MCF 10A (cell line): ENCODE measurements around the gene CPA1. TPM values are rescaled to one million over a fixed set of nuclear protein-coding genes. Genes with fewer than 3 reads are reported as not detected.

ENCODE experiments used
- BruUV-seq: library from RNA; stranded (reverse); fragments of 400-500 nt; replicated peaks from 2 replicates; lab custom pipeline; 2021; lab: Mats Ljungman, UMichigan
- CTCF ChIA-PET: fragments of 300-600 bp; sonication (Branson Sonifier 250); formaldehyde crosslinking; extraction: SDS; loops from one replicate; lab custom pipeline; 2021; ENCODE audit warnings: antibody characterized with exemption, inconsistent platforms; lab: Yijun Ruan, JAX
- POLR2A ChIA-PET: fragments of 300-600, 350-650 bp; sonication (Branson Sonifier 250); formaldehyde crosslinking; extraction: SDS; loops from one replicate; lab custom pipeline; 2020; ENCODE audit warnings: antibody characterized with exemption, inconsistent platforms; lab: Yijun Ruan, JAX
- DNase-seq: peaks from one replicate; pipeline ENCODE4 v3.0.0-alpha.2; 2018; ENCODE audit not compliant: unreplicated experiment
- H3K27ac Mint-ChIP-seq: one replicate; pipeline ENCODE4 v1.8.0; 2022; ENCODE audit warnings: mild to moderate bottlenecking, low read depth, mixed read lengths; ENCODE audit not compliant: unreplicated experiment
- H3K27me3 Mint-ChIP-seq: one replicate; pipeline ENCODE4 v1.8.0; 2022; ENCODE audit warnings: mixed read lengths; ENCODE audit not compliant: insufficient read depth, unreplicated experiment
- H3K36me3 Mint-ChIP-seq: one replicate; pipeline ENCODE4 v1.8.0; 2022; ENCODE audit warnings: mild to moderate bottlenecking, moderate library complexity, mixed read lengths; ENCODE audit not compliant: insufficient read depth, unreplicated experiment
- H3K4me1 Mint-ChIP-seq: one replicate; pipeline ENCODE4 v1.8.0; 2022; ENCODE audit warnings: mixed read lengths; ENCODE audit not compliant: insufficient read depth, unreplicated experiment
- H3K4me3 Mint-ChIP-seq: one replicate; pipeline ENCODE4 v1.8.0; 2022; ENCODE audit warnings: mild to moderate bottlenecking, moderate library complexity, mixed read lengths; ENCODE audit not compliant: unreplicated experiment
- H3K9me3 Mint-ChIP-seq: one replicate; pipeline ENCODE4 v1.8.0; 2022; ENCODE audit warnings: mixed read lengths; ENCODE audit not compliant: unreplicated experiment
- intact Hi-C: fragments of 100-400 bp; cut with micrococcal nuclease; formaldehyde crosslinking; loops from 2 replicates; pipeline ENCODE4 v1.14.1; 2022
- total RNA-seq: library from RNA; stranded (reverse); gene quantifications from 2 replicates; pipeline ENCODE4 v1.2.3, GENCODE V29; 2022
- TF ChIP-seq, protein P1 (sequence below): fragments of 200-600 bp; IDR thresholded peaks from one replicate; pipeline ENCODE4 v1.8.0; 2022; ENCODE audit warnings: antibody characterized with exemption, mild to moderate bottlenecking; ENCODE audit not compliant: unreplicated experiment

The CPA1 gene
- total RNA-seq, 1 experiment from 2014 or later: not detected

- Mint-ChIP-seq H3K9me3 (no peaks in the 10 kb centered on the region), H3K27ac (no peak overlapping the region), H3K4me3 (no peak overlapping the region), H3K27me3 (no peaks in the 10 kb centered on the region), H3K36me3 (no peaks in the 10 kb centered on the region), H3K4me1 (no peaks in the 10 kb centered on the region)
- TF ChIP-seq, protein P1, sequence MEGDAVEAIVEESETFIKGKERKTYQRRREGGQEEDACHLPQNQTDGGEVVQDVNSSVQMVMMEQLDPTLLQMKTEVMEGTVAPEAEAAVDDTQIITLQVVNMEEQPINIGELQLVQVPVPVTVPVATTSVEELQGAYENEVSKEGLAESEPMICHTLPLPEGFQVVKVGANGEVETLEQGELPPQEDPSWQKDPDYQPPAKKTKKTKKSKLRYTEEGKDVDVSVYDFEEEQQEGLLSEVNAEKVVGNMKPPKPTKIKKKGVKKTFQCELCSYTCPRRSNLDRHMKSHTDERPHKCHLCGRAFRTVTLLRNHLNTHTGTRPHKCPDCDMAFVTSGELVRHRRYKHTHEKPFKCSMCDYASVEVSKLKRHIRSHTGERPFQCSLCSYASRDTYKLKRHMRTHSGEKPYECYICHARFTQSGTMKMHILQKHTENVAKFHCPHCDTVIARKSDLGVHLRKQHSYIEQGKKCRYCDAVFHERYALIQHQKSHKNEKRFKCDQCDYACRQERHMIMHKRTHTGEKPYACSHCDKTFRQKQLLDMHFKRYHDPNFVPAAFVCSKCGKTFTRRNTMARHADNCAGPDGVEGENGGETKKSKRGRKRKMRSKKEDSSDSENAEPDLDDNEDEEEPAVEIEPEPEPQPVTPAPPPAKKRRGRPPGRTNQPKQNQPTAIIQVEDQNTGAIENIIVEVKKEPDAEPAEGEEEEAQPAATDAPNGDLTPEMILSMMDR: no peak
- ChIA-PET CTCF (no interaction called here), POLR2A (no interaction called here)
- no TSS peak for BruUV-seq
- intact Hi-C loops: no loop called here
- no peak for DNase-seq
These were observed 6.6 kb downstream of the CPA1 start for GRCh38 chr7:130386876-130387275.

- ChIA-PET POLR2A (no interaction called here), CTCF (no interaction called here)
- BruUV-seq: no TSS peak
- Mint-ChIP-seq H3K36me3 (no peaks in the 10 kb centered on the region), H3K4me1 (no peaks in the 10 kb centered on the region), H3K9me3 (no peaks in the 10 kb centered on the region), H3K4me3 (no peak overlapping the region), H3K27me3 (no peaks in the 10 kb centered on the region), H3K27ac (no peak overlapping the region)
- DNase-seq: no peak
- TF ChIP-seq, protein P1: no peak
- intact Hi-C loops: no loop called here
These were observed 7.0 kb downstream of the CPA1 start for GRCh38 chr7:130387306-130387627.

DNA sequence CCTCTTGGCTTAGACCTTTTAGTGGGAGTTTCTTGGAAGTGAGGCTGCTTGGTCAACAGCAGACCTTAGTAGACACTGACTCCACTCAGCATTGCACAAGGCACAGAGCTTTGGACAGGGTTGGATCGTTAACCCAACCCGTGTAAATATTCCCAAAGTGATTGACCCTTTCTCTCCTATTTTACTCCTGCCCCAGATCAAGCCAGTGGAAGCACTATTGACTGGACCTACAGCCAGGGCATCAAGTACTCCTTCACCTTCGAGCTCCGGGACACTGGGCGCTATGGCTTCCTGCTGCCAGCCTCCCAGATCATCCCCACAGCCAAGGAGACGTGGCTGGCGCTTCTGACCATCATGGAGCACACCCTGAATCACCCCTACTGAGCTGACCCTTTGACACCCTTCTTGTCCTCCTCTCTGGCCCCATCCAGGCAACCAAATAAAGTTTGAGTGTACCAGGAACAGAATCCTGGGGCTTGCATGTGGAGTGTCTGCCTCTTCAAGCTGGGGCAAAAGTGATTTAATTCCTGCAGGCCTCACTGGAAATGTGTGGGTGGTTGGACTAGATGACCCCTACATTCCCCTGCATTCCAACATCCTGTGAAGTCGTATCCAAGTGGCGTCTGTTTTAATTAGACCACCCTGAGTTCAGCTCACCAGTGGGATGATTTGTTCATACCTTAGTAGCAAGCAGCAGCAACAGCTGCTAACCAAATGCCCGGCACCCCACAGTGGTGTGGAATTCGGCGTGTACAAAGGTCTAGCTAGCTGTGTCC lies 7.5 kb downstream of the CPA1 start:
- Mint-ChIP-seq H3K27me3 (no peaks in the 10 kb centered on the region), H3K27ac (no peak overlapping the region), H3K9me3 (no peaks in the 10 kb centered on the region), H3K4me3 (no peak overlapping the region), H3K36me3 (no peaks in the 10 kb centered on the region), H3K4me1 (no peaks in the 10 kb centered on the region)
- TF ChIP-seq, protein P1: no peak
- ChIA-PET POLR2A (no interaction called here), CTCF (interaction anchor here (0.6 kb wide), 1 partner anchor 14 kb away, joined by 3 read pairs; no protein-coding TSS in a partner anchor)
- BruUV-seq: no TSS peak
- DNase-seq: no peak
- intact Hi-C loops: no loop called here

- no peak overlapping the region for H3K27ac Mint-ChIP-seq
- POLR2A ChIA-PET: no interaction called here
- no peaks in the 10 kb centered on the region for H3K36me3 Mint-ChIP-seq
These were observed 8.4 kb downstream of the CPA1 start for GRCh38 chr7:130388671-130389070.

More at GRCh38 chr7:130388671-130389070, 8.4 kb downstream of the CPA1 start:
- Mint-ChIP-seq H3K4me3 (no peak overlapping the region), H3K4me1 (no peaks in the 10 kb centered on the region), H3K27me3 (no peaks in the 10 kb centered on the region), H3K9me3 (no peaks in the 10 kb centered on the region)
- intact Hi-C loops: no loop called here
- no TSS peak for BruUV-seq
- TF ChIP-seq, protein P1: no peak
- CTCF ChIA-PET: interaction anchor here (0.6 kb wide), 1 partner anchor 13 kb away, joined by 3 read pairs; no protein-coding TSS in a partner anchor
- no peak for DNase-seq
